ENCODE results near the gene GARNL3.

- TF ChIP-seq POLR2A (IDR thresholded peaks at IDR 0.05) (no peak), CTCF (IDR thresholded peaks at IDR 0.05) (no peak)
Observed at GRCh38 chr9:127323393-127323792, 58.8 kb downstream of the GARNL3 start.

All from right lobe of liver (tissue), 4 donors.